ENCODE measurements around the gene CCR1. TPM values are rescaled to one million over a fixed set of nuclear protein-coding genes. Genes with fewer than 3 reads are reported as not detected.

The CCR1 gene
- not detected for total RNA-seq (2021; fragmentation: NEBNext Ultra II Directional; extraction: Animal tissue kit (Norgen Biotek cat#: 25700))
- long read RNA-seq = 0 reads

DNA sequence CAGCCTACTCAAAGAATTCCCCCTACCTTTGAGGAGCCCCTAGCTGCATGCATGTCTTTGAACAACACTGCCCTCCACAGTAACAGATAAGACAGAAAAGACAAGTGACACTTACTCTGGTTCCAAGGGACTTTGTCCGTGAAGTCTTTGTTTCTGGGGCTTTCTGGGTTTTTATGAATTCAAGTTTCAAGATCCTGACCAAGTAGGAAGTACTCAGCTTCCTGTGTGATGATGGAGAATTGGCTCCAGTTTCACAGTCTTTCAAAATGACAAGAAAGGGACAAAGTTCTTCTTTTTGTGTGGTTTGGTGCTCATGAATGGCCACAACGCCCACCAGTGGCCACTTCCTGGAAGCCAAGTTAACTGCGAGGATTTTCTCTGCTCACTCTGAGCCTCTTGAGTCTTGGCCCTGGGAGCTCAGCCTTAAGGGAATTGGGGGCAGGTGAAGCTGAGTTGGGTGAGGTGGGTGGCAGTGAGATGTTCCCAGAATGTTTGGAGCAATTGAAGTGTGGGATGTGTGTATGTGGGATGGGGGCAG is at the start of gene CCR1:
TSS of gene CCR1 (minus strand) at position 147 of the 538 bp plus-strand sequence. CDS start 4,000 bp downstream, outside the sequence.
- no peaks in the 10 kb centered on the region for H3K36me3 Mint-ChIP-seq (ENCODE audit: low read depth)
- peak; percentile 34 for DNase-seq
- H3K9me3 Mint-ChIP-seq = no peaks in the 10 kb centered on the region
- peaks cover 22% of the 10 kb centered on the region; the same call in 1 of the 2 replicates for H3K4me1 Mint-ChIP-seq (ENCODE audit: low read depth)
- H3K27me3 Mint-ChIP-seq (ENCODE audit: insufficient read depth) = peaks cover 21% of the 10 kb centered on the region
- H3K27ac Mint-ChIP-seq = no peak within 1 kb of the TSS
- H3K4me3 Mint-ChIP-seq = no peak within 1 kb of the TSS
- TF ChIP-seq, protein P1, sequence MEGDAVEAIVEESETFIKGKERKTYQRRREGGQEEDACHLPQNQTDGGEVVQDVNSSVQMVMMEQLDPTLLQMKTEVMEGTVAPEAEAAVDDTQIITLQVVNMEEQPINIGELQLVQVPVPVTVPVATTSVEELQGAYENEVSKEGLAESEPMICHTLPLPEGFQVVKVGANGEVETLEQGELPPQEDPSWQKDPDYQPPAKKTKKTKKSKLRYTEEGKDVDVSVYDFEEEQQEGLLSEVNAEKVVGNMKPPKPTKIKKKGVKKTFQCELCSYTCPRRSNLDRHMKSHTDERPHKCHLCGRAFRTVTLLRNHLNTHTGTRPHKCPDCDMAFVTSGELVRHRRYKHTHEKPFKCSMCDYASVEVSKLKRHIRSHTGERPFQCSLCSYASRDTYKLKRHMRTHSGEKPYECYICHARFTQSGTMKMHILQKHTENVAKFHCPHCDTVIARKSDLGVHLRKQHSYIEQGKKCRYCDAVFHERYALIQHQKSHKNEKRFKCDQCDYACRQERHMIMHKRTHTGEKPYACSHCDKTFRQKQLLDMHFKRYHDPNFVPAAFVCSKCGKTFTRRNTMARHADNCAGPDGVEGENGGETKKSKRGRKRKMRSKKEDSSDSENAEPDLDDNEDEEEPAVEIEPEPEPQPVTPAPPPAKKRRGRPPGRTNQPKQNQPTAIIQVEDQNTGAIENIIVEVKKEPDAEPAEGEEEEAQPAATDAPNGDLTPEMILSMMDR (IDR thresholded peaks at IDR 0.05) = peak; percentile 82

DNA sequence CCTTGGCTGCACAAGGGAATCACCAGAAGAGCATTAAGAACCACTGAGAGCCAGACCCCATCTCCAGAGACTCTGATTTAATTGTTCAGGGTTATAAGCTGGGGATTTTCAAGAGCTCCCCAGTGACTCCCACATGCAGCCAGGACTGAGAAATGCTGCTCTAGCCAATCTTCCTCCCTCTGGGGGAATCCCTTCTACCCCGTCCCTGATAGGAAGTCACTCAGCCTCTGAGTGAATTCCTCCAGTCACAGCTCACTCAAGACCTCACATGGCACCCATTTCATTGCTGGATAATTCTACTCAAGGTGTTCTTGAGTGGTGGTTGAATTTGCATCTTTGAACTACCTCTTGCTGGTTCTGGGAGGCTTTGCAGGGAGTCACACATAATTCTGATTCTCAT is 44.9 kb upstream of the CCR1 start:
- Mint-ChIP-seq H3K36me3 (ENCODE audit: low read depth) (no peaks in the 10 kb centered on the region), H3K9me3 (no peaks in the 10 kb centered on the region), H3K27ac (no peak overlapping the region), H3K4me1 (ENCODE audit: low read depth) (no peaks in the 10 kb centered on the region), H3K4me3 (no peak overlapping the region), H3K27me3 (ENCODE audit: insufficient read depth) (peaks cover 26% of the 10 kb centered on the region)
- TF ChIP-seq, protein P1 (IDR thresholded peaks at IDR 0.05) = no peak
- DNase-seq = no peak

DNA sequence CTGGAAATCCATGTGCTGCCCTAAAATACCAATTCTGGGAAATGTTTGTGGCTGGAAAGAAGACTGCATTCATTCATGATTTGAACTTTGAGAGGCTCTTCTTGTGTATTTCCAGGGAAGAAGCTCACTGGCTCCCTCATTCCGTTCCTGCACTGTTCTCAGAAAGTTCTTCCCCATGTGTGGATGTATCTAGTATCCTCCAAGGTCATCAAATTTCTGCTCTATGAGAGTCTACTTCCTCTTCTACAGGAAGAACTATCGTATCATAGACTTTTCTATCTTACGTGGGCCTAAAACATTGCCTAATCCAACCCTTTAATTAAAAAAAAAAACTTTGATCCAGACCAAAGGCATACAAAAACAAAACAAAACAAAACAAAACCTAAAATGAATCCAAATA is 37.0 kb upstream of the CCR1 start:
- no peak overlapping the region for H3K27ac Mint-ChIP-seq
- no peak overlapping the region for H3K4me3 Mint-ChIP-seq
- H3K36me3 Mint-ChIP-seq (ENCODE audit: low read depth) = no peaks in the 10 kb centered on the region
- H3K27me3 Mint-ChIP-seq (ENCODE audit: insufficient read depth) = peaks cover 12% of the 10 kb centered on the region
- no peaks in the 10 kb centered on the region for H3K9me3 Mint-ChIP-seq
- TF ChIP-seq, protein P1 (IDR thresholded peaks at IDR 0.05) = no peak
- no peaks in the 10 kb centered on the region for H3K4me1 Mint-ChIP-seq (ENCODE audit: low read depth)
- DNase-seq = no peak

DNA sequence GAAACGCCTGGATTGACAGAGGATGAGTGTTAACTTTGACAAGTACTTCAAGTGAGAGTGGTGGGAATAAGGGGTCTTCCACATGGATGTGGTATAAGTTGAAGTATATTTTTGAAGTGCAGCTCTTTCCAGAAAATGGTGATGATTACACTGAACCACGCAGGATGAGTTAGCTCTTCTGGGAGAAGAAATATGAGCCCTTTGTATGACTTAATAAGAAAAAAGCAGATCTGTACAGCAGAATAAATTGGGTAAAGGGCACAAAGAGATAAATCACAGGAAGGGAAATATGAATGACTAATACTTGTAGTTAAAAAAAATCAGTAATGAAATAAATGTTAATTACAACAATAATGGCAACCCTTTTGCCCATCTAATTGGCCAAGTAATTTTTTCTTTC is 35.4 kb upstream of the CCR1 start:
- no peaks in the 10 kb centered on the region for H3K9me3 Mint-ChIP-seq
- TF ChIP-seq, protein P1 (IDR thresholded peaks at IDR 0.05) = no peak

DNA sequence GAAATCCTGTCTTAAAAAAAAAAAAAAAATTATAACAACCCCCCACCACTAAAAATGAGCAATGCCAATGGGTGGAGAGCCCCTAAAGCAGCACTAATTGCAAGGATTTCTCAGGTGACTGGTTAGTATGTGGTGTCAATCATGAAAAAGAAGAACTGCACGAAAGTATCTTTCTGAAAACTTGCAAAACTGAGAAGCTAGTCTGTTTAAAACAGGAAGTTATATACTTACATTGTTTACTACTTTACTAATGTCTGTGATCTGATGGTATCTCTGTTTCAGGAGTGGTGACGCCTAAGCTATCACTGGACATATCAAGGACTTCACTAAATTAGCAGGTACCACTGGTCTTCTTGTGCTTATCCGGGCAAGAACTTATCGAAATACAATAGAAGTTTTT is 34.0 kb upstream of the CCR1 start, which contains the start of gene CCR3:
TSS of gene CCR3 (plus strand) at position 341 of the 400 bp plus-strand sequence. CDS start 22,699 bp downstream, outside the sequence.
- Mint-ChIP-seq H3K9me3 (no peaks in the 10 kb centered on the region), H3K27me3 (ENCODE audit: insufficient read depth) (peaks cover 19% of the 10 kb centered on the region), H3K36me3 (ENCODE audit: low read depth) (no peaks in the 10 kb centered on the region), H3K4me3 (no peak within 1 kb of the TSS), H3K4me1 (ENCODE audit: low read depth) (no peaks in the 10 kb centered on the region), H3K27ac (no peak within 1 kb of the TSS)
- TF ChIP-seq, protein P1 (IDR thresholded peaks at IDR 0.05) = no peak
- no peak for DNase-seq

More for the DNA sequence above, 35.4 kb upstream of the CCR1 start:
- peaks cover 14% of the 10 kb centered on the region for H3K27me3 Mint-ChIP-seq (ENCODE audit: insufficient read depth)
- H3K4me1 Mint-ChIP-seq (ENCODE audit: low read depth) = no peaks in the 10 kb centered on the region
- DNase-seq = no peak
- no peak overlapping the region for H3K27ac Mint-ChIP-seq
- no peaks in the 10 kb centered on the region for H3K36me3 Mint-ChIP-seq (ENCODE audit: low read depth)
- H3K4me3 Mint-ChIP-seq = no peak overlapping the region

Measured in HFFc6 (cell line).